NOMO-1 treated with DMSO at 0.1 percent for 48 hours (cell line): ENCODE results near the gene SCNN1B.
"Not testable (repeated sequence)": the region's sequence is repeated elsewhere in the genome, so short reads cannot be mapped to it uniquely, and the experiment has no call there.

Source experiments
- DNase-seq: peaks from one replicate; lab custom pipeline; 2025; ENCODE audit not compliant: unreplicated experiment; lab: John Stamatoyannopoulos, UW

SCNN1B gene

GRCh38 chr16:23288209-23288608 lies 13.9 kb upstream of the SCNN1B start:
- no peak for DNase-seq

DNA sequence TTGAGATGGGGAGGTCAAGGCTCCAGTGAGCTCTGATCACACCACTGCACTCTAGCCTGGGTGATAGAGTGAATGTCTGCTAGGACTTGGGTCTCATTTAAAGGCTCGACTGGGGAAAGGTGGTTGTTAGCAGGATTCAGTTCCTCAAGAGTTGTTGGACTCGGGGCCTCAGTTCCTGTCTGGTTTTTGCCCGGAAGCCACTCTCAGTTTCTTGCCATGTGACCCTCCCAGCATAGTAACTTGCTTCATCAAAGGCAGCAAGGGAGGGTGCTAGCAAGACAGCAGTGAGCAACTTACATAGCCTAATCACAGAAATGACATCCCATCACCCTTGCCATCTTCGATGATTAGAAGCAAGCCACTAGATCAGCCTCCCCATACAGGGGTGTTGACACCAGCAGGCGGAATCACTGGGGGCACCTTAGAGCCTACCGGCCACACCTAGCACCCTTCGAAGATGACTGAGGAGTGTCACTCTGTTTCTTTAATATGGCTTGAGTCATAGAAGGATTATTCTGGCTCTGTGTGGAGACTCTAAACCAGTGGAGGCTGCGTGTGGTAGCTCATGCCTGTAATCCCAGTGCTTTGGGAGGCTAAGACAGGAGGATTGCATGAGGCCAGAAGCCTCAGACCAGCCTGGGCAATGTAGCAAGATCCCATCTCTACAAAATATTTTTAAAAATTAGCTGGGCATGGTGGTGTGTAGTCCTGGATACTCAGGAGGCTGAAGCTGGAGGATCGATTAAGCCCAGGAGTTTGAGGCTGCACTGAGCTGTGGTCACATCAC lies 13.2 kb upstream of the SCNN1B start:
- no peak for DNase-seq

DNA sequence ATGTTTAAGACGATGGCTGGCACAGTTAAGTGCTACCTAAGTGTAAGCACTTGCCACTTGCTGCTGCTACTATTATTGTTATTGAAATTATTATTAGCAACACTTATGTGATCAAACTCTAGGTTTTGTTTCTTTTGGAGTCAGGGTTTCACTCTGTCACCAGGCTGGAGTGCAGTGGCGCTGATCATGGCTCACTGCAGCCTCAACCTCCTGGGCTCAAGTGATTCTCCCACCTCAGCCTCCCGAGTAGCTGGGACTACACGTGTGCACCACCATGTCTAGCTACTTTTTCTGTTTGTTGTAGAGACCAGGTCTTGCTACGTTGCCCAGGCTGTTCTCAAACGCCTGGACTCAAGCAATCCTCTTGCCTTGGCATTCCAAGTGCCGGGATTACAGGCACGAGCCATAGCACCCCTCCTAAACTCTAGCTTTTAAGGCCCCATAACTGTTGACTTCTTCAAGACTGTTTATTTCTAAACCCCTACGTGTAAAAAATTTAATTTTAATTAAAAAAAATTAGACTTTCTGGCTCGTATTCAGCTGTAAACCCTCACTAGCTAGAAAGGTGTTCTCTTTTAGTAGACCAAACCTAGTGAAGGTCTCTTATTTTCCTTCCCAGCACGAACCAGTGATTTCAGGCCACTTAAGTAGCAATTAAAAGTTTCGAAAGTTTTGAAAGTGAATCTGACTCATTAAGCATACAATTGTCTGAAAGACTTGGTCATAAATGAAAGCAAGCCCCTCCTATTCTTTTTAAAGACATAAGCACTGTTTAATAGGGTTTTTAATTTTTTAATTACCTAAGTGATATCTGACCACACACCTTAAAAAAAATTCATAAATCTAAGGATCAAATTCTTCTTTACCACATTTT lies 11.7 kb upstream of the SCNN1B start:
- DNase-seq = peak; percentile 64

- no peak for DNase-seq
Observed at GRCh38 chr16:23293016-23293415, 9.1 kb upstream of the SCNN1B start.

GRCh38 chr16:23294260-23294659 lies 7.8 kb upstream of the SCNN1B start:
- DNase-seq = no peak

GRCh38 chr16:23296994-23297393 lies 5.1 kb upstream of the SCNN1B start:
- no peak for DNase-seq

DNA sequence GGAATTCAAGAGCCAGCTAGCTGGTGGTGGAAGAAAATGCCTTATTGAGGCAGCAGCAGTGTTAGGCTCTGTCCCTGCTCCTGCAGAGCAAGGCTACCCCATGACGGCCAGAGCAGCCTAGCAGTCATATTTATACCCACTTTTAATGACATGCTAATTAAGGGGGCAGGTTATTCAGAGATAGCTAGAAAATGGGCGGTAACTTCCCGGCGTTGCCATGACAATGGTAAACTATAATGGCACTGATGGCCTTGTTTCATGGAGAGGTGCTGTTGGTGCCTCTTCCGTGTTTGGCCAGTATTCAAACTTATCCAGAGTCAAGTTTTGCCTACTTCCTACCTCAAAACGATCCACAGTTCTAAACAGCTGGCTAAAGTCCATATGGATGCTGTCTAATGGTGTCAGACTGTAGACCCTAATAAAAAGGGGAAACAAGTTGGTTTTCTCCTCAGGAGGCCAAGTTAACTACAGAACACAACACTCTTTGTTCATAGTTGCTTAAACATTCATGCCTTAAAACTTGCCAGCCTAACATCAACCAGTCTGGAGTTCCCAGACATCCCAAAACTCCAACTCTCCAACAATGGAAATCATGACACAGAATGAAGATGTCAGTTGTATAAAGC lies 3.7 kb upstream of the SCNN1B start:
- DNase-seq = no peak

DNA sequence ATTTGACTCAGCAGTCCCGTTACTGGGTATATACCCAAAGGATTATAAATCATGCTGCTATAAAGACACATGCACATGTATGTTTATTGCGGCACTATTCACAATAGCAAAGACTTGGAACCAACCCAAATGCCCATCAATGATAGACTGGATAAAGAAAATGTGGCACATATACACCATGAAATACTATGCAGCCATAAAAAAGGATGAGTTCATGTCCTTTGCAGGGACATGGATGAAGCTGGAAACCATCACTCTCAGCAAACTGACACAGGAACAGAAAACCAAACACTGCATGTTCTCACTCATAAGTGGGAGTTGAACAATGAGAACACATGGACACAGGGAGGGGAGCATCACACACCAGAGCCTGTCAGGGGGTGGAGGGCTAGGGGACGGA lies 2.3 kb upstream of the SCNN1B start:
- not testable (repeated sequence) for DNase-seq

GRCh38 chr16:23301251-23302044 lies 654 bp upstream of the SCNN1B start:
- no peak for DNase-seq

- DNase-seq = no peak
Observed at GRCh38 chr16:23303685-23304084, 1.6 kb downstream of the SCNN1B start.

- no peak for DNase-seq
Observed at GRCh38 chr16:23304620-23305019, 2.5 kb downstream of the SCNN1B start.

- no peak for DNase-seq
Observed at GRCh38 chr16:23306199-23307100, 4.3 kb downstream of the SCNN1B start.

DNA sequence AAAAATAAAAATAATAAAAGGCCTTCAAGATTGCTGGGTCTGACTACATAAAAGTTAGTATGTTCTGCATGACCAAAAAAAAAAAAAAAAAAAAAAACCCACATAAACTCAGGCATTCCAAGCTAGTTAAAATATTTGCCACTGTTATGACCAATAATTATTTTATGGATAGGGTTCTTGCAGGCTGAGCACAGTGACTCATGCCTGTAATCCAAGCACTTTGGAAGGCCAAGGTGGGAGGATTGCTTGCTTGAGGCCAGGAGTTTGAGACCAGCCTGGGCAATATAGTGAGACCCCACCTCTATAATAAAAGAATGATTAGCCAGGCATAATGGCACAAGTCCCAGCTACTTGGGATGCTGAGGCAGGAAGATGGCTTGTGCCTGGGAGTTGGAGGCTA lies 8.1 kb downstream of the SCNN1B start:
- DNase-seq = no peak

DNA sequence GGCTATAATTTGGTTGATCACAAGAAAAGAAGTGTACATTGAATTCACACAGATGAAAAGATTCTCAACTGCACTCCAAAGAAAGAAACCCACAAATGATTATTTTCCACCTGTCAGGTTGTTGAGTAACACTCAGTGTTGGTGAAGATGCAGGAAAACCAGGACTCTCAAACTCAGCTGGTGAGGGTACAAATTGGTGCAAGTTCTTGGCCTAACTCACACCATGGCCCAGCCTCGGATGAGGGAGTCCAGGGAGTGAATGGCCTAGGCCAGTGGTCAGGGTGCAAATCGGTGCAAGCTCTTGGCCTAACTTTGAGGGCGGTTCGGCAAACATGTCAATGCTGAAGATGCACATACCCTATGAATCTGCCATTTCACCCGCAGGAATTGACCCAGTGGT lies 8.6 kb downstream of the SCNN1B start:
- DNase-seq = no peak

DNA sequence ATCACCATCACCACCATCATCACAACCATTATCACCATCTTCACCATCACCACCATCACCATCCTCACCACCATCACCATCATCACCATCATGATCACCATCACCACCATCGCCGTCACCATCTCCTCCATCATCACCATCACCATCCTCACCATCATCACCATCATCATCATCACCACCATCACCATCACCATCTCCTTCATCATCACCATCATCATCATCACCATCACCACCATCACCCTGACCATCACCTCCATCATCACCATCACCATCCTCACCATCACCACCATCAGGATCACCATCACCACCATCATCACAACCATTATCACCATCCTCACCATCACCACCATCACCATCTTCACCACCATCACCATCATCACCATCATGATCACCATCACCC lies 14.1 kb downstream of the SCNN1B start:
- DNase-seq = no peak

- DNase-seq = no peak
Observed at GRCh38 chr16:23316634-23317265, 14.6 kb downstream of the SCNN1B start.

- no peak for DNase-seq
Observed at GRCh38 chr16:23317266-23317661, 15.2 kb downstream of the SCNN1B start.

GRCh38 chr16:23317751-23318150 lies 15.6 kb downstream of the SCNN1B start:
- DNase-seq = no peak

- DNase-seq = no peak
Observed at GRCh38 chr16:23318639-23319038, 16.5 kb downstream of the SCNN1B start.
